ENCODE results near the gene SYCP2L.

- TF ChIP-seq CTCF (optimal IDR thresholded peaks at IDR 0.05 in 1 of 3, IDR thresholded peaks at IDR 0.05 in 1 of 3, conservative IDR thresholded peaks at IDR 0.05 in 1 of 3; ENCODE audit: extremely low read depth in 1 of 3, insufficient read depth in 2 of 3, low read length in 3 of 3) (no peak), EZH2 (IDR thresholded peaks at IDR 0.05; ENCODE audit: low read length) (no peak)
Measured at GRCh38 chr6:10904015-10904414, 17.2 kb downstream of the SYCP2L start.

Measured in keratinocyte (primary cell).